ENCODE measurements around the gene RSPH6A.

GRCh38 chr19:45779231-45780145, 35.6 kb downstream of the RSPH6A start:
- TF ChIP-seq CTCF (conservative IDR thresholded peaks at IDR 0.05; ENCODE audit: low read depth, low read length) (no peak), POLR2A (IDR thresholded peaks at IDR 0.05; ENCODE audit: low read depth, low read length) (no peak)

All from IMR-90 (cell line).